Activated T-helper 1 cell treated with anti-CD3 and anti-CD28 coated beads, Interleukin-12 subunit alpha, Interleukin-12 subunit beta, Interleukin-2, Interleukin-4 antibody, amounts not matched to agents 30 ng/mL and 10 ng/mL and 1 ng/mL, durations not matched to agents 14 hours and 24 hours and 36 hours (primary cell): ENCODE data around the gene EYS. TPM values are rescaled to one million over a fixed set of nuclear protein-coding genes. Genes with fewer than 3 reads are reported as not detected.

Experiments
- DNase-seq: peaks from one replicate; pipeline ENCODE4 v3.0.0; 2021; ENCODE audit warnings: low spot score
- H3K27ac Mint-ChIP-seq: one replicate; pipeline ENCODE4 v1.8.0; 2021; ENCODE audit warnings: mild to moderate bottlenecking, mixed read lengths
- H3K27me3 Mint-ChIP-seq: one replicate; pipeline ENCODE4 v1.8.0; 2022; ENCODE audit warnings: mild to moderate bottlenecking, moderate library complexity, mixed read lengths; ENCODE audit not compliant: insufficient read depth
- H3K36me3 Mint-ChIP-seq: one replicate; pipeline ENCODE4 v1.8.0; 2021; ENCODE audit warnings: low read depth, mixed read lengths
- H3K4me1 Mint-ChIP-seq: one replicate; pipeline ENCODE4 v1.8.0; 2021; ENCODE audit warnings: low read depth, mixed read lengths
- H3K4me3 Mint-ChIP-seq: one replicate; pipeline ENCODE4 v1.8.0; 2021; ENCODE audit warnings: mild to moderate bottlenecking, moderate library complexity, mixed read lengths
- H3K9me3 Mint-ChIP-seq: one replicate; pipeline ENCODE4 v1.8.0; 2021; ENCODE audit warnings: mixed read lengths
- intact Hi-C: fragments of 100-400 bp; cut with micrococcal nuclease; formaldehyde crosslinking; loops from one replicate; pipeline ENCODE4 v1.15.1; 2024
- total RNA-seq: library from RNA; stranded (reverse); gene quantifications from 2 replicates; pipeline ENCODE4 v1.2.3, GENCODE V29; 2022

Gene EYS
- total RNA-seq, 1 donor from 2014 or later, result not detected

- Mint-ChIP-seq H3K27ac (no peak overlapping the region), H3K36me3 (no peaks in the 10 kb centered on the region), H3K9me3 (no peaks in the 10 kb centered on the region), H3K4me3 (no peak overlapping the region), H3K27me3 (no peaks in the 10 kb centered on the region), H3K4me1 (no peaks in the 10 kb centered on the region)
- DNase-seq, result no peak
- intact Hi-C loops, result no loop called here
These were observed 710.7 kb downstream of the EYS start for GRCh38 chr6:64996301-64996700.

- DNase-seq, result no peak
- Mint-ChIP-seq H3K4me3 (no peak overlapping the region), H3K27ac (no peak overlapping the region), H3K36me3 (no peaks in the 10 kb centered on the region), H3K4me1 (no peaks in the 10 kb centered on the region), H3K27me3 (no peaks in the 10 kb centered on the region), H3K9me3 (no peaks in the 10 kb centered on the region)
- intact Hi-C loops, result no loop called here
These were observed 716.2 kb downstream of the EYS start for GRCh38 chr6:64990652-64991304.

- DNase-seq, result no peak
- no peak overlapping the region for H3K4me3 Mint-ChIP-seq
- no peak overlapping the region for H3K27ac Mint-ChIP-seq
- no peaks in the 10 kb centered on the region for H3K36me3 Mint-ChIP-seq
- H3K9me3 Mint-ChIP-seq, result no peaks in the 10 kb centered on the region
- no peaks in the 10 kb centered on the region for H3K4me1 Mint-ChIP-seq
- no peaks in the 10 kb centered on the region for H3K27me3 Mint-ChIP-seq
- intact Hi-C loops, result no loop called here
These were observed 718.9 kb downstream of the EYS start for GRCh38 chr6:64988148-64988547.

GRCh38 chr6:64987066-64987465, 720.0 kb downstream of the EYS start:
- no peak for DNase-seq
- Mint-ChIP-seq H3K36me3 (no peaks in the 10 kb centered on the region), H3K4me3 (no peak overlapping the region), H3K27ac (no peak overlapping the region), H3K9me3 (no peaks in the 10 kb centered on the region), H3K27me3 (no peaks in the 10 kb centered on the region), H3K4me1 (no peaks in the 10 kb centered on the region)
- intact Hi-C loops, result no loop called here

- H3K9me3 Mint-ChIP-seq, result peaks cover 6% of the 10 kb centered on the region
- intact Hi-C loops, result no loop called here
- DNase-seq, result no peak
- no peaks in the 10 kb centered on the region for H3K27me3 Mint-ChIP-seq
- H3K27ac Mint-ChIP-seq, result no peak overlapping the region
- H3K4me1 Mint-ChIP-seq, result no peaks in the 10 kb centered on the region
- no peak overlapping the region for H3K4me3 Mint-ChIP-seq
- H3K36me3 Mint-ChIP-seq, result no peaks in the 10 kb centered on the region
These were observed 721.3 kb downstream of the EYS start for GRCh38 chr6:64985726-64986125.

GRCh38 chr6:64984948-64985347, 722.1 kb downstream of the EYS start:
- Mint-ChIP-seq H3K4me1 (no peaks in the 10 kb centered on the region), H3K27ac (no peak overlapping the region), H3K36me3 (no peaks in the 10 kb centered on the region), H3K9me3 (peaks cover 6% of the 10 kb centered on the region), H3K27me3 (no peaks in the 10 kb centered on the region), H3K4me3 (no peak overlapping the region)
- intact Hi-C loops, result no loop called here
- no peak for DNase-seq

GRCh38 chr6:64983089-64983488, 723.9 kb downstream of the EYS start:
- intact Hi-C loops, result no loop called here
- Mint-ChIP-seq H3K27me3 (no peaks in the 10 kb centered on the region), H3K27ac (no peak overlapping the region), H3K9me3 (peaks cover 6% of the 10 kb centered on the region), H3K4me1 (no peaks in the 10 kb centered on the region), H3K36me3 (no peaks in the 10 kb centered on the region), H3K4me3 (no peak overlapping the region)
- no peak for DNase-seq

GRCh38 chr6:64973142-64973541, 733.9 kb downstream of the EYS start:
- Mint-ChIP-seq H3K36me3 (no peaks in the 10 kb centered on the region), H3K27me3 (no peaks in the 10 kb centered on the region), H3K4me1 (no peaks in the 10 kb centered on the region), H3K4me3 (no peak overlapping the region), H3K9me3 (no peaks in the 10 kb centered on the region), H3K27ac (no peak overlapping the region)
- no peak for DNase-seq
- intact Hi-C loops, result no loop called here

- no peaks in the 10 kb centered on the region for H3K27me3 Mint-ChIP-seq
- H3K36me3 Mint-ChIP-seq, result no peaks in the 10 kb centered on the region
- DNase-seq, result no peak
- intact Hi-C loops, result no loop called here
- H3K27ac Mint-ChIP-seq, result no peak overlapping the region
- H3K4me1 Mint-ChIP-seq, result no peaks in the 10 kb centered on the region
- no peaks in the 10 kb centered on the region for H3K9me3 Mint-ChIP-seq
- no peak overlapping the region for H3K4me3 Mint-ChIP-seq
These were observed 737.9 kb downstream of the EYS start for GRCh38 chr6:64969139-64969538.

- no peaks in the 10 kb centered on the region for H3K36me3 Mint-ChIP-seq
- no peak for DNase-seq
- intact Hi-C loops, result no loop called here
- H3K27me3 Mint-ChIP-seq, result no peaks in the 10 kb centered on the region
- H3K4me3 Mint-ChIP-seq, result no peak overlapping the region
- no peak overlapping the region for H3K27ac Mint-ChIP-seq
- peaks cover 18% of the 10 kb centered on the region for H3K9me3 Mint-ChIP-seq
- H3K4me1 Mint-ChIP-seq, result no peaks in the 10 kb centered on the region
These were observed 751.6 kb downstream of the EYS start for GRCh38 chr6:64955435-64955848.

GRCh38 chr6:64949257-64949656, 757.8 kb downstream of the EYS start:
- DNase-seq, result no peak
- H3K4me3 Mint-ChIP-seq, result no peak overlapping the region
- intact Hi-C loops, result no loop called here

GRCh38 chr6:64948261-64948660, 758.8 kb downstream of the EYS start:
- Mint-ChIP-seq H3K9me3 (peaks cover 4% of the 10 kb centered on the region), H3K36me3 (no peaks in the 10 kb centered on the region), H3K27me3 (no peaks in the 10 kb centered on the region), H3K4me1 (no peaks in the 10 kb centered on the region), H3K4me3 (no peak overlapping the region), H3K27ac (no peak overlapping the region)
- DNase-seq, result no peak
- intact Hi-C loops, result no loop called here

More at GRCh38 chr6:64949257-64949656, 757.8 kb downstream of the EYS start:
- Mint-ChIP-seq H3K36me3 (no peaks in the 10 kb centered on the region), H3K4me1 (no peaks in the 10 kb centered on the region), H3K27ac (no peak overlapping the region), H3K27me3 (no peaks in the 10 kb centered on the region), H3K9me3 (no peaks in the 10 kb centered on the region)

GRCh38 chr6:64945450-64945849, 761.6 kb downstream of the EYS start:
- Mint-ChIP-seq H3K36me3 (no peaks in the 10 kb centered on the region), H3K27ac (no peak overlapping the region), H3K4me1 (no peaks in the 10 kb centered on the region), H3K4me3 (no peak overlapping the region), H3K9me3 (peaks cover 12% of the 10 kb centered on the region), H3K27me3 (no peaks in the 10 kb centered on the region)
- intact Hi-C loops, result no loop called here
- DNase-seq, result no peak

GRCh38 chr6:64932486-64932885, 774.5 kb downstream of the EYS start:
- Mint-ChIP-seq H3K27ac (no peak overlapping the region), H3K4me3 (no peak overlapping the region), H3K27me3 (no peaks in the 10 kb centered on the region), H3K36me3 (no peaks in the 10 kb centered on the region), H3K4me1 (no peaks in the 10 kb centered on the region), H3K9me3 (no peaks in the 10 kb centered on the region)
- no peak for DNase-seq
- intact Hi-C loops, result no loop called here
